NOMO-1 (cell line): ENCODE results near the gene NEURL1B.
"Not testable (repeated sequence)": the region's sequence is repeated elsewhere in the genome, so short reads cannot be mapped to it uniquely, and the experiment has no call there.

Experiments used
- DNase-seq, 2 experiments: peaks; one replicate each; lab custom pipeline; 2025; ENCODE audit not compliant: unreplicated experiment in 2 of 2; lab: John Stamatoyannopoulos, UW

The NEURL1B gene

GRCh38 chr5:172648013-172648381 is 6.9 kb downstream of the NEURL1B start:
- peak in 1 of 2 experiments; percentile 7 for DNase-seq

- DNase-seq, result no peak
Observed at GRCh38 chr5:172648755-172649154, 7.7 kb downstream of the NEURL1B start.

- DNase-seq, result not testable (repeated sequence)
Observed at GRCh38 chr5:172656496-172656895, 15.4 kb downstream of the NEURL1B start.

- not testable (repeated sequence) for DNase-seq
Observed at GRCh38 chr5:172657524-172658233, 16.6 kb downstream of the NEURL1B start.

- DNase-seq, result no peak
Observed at GRCh38 chr5:172658391-172658790, 17.3 kb downstream of the NEURL1B start.

DNA sequence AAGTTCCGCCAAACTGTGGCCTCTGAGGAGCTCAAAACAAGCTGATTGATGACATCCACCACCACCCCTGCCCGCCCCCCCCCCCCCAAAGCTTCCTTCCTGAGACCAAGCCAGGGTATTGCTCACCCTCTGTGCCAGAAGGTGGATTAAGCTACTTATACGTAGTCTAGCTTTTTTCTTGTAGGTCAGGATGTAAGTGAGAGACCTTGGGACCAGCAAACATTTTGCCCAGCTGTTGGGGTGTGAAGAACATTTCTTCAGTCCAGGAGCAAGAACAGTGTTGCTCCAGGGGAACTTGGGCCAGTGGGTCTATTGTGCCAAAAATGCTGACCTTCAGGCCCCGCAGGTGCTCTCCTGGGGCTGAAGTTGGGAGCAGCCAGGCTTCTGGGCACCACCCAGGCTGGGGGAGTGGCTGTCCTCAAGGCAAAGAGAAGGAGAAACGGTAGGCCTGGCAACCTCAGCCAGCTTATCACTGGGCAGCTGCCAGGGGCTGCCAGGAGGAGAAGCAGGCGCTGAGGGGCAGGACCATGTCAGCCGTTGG is 18.0 kb downstream of the NEURL1B start:
- DNase-seq, result no peak

DNA sequence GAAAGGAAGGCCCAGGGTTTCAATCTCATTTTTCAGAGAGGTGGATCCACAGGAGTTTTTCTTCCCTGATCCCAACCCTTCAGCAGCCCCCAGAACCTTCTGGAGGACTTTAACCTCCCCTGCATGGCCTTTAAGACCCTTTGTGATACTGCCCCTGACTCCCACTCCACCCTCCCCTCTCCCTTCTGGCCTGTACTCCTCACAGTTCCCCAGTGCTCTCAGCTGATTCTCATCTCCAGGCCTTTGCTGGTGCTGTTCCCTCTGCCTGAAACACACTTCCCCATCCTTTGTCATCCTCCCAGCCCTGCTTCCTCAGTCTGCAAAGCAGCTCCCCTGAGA is 18.5 kb downstream of the NEURL1B start:
- DNase-seq, result no peak

DNA sequence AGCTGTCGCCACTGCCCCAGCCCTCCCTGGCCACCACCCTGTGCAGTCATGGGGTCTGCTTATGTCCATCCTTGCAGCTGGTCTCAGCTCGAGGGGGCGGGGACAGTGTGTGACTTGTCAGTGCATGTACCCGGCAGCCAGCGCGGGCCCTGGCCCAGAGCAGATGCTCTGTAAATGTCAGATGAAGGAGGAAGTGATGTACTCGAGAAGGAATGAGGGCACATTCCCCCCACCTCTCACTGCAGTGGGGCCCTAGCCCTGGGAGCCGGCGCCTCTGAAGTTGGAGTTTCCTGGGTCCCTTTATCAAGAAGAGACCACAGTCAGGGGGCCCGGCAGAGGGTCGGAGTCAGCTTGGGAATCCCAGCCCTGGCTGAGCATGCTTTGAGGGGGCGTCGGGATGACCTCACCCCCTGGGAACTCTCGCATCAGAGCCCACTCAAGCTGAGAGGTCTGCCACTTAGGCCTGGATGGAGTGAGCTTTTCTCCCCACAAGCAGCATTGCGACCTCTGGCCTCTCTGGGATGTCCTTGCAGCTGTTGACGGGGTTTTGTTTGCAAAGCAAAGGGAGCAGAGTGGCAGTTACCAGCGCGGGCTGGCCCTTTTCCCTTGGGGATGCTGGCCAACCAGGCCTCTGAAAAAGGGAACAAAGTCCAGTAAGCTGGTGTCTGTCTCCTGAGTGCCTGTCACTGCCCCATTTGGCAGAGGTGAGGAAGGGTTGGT is 19.0 kb downstream of the NEURL1B start:
- peak in 1 of 2 experiments; percentile 6 for DNase-seq

DNA sequence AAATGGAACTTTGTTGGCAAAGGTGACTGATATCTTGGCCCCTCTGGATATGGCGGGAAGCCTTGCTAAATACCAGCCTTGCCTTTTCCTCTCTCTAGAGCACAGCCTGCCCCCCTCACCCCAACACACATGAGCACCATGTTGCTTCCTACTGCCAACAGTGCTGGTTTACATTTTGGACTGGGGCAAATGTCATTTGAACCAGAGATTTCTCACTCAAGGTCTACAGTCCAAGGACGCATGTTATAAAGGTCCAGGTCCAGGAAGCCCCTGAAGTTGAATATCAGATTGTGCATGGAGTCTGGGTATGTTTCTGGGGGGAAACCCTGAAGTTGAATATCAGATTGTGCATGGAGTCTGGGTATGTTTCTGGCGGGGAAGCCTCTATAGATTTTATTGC is 19.9 kb downstream of the NEURL1B start:
- no peak for DNase-seq

DNA sequence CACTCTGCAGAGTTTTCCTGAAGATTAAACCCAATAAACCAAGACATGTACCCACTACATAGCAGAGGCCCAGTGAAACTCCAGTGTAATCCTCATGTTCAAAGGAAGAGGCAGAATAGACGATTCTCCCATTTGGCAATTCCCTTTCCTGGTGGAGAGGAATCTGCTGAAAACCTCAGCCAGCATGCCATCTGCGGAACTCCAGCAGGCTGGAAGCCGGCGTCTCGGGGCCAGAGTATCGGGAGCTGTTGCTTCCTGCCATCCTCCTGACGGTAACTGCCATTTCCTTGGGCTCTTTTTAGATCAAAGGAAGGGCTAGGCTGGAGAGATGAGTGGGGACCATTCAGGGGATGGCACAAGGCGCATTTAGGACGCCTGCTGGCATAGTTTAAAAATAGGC is 20.5 kb downstream of the NEURL1B start:
- no peak for DNase-seq

DNA sequence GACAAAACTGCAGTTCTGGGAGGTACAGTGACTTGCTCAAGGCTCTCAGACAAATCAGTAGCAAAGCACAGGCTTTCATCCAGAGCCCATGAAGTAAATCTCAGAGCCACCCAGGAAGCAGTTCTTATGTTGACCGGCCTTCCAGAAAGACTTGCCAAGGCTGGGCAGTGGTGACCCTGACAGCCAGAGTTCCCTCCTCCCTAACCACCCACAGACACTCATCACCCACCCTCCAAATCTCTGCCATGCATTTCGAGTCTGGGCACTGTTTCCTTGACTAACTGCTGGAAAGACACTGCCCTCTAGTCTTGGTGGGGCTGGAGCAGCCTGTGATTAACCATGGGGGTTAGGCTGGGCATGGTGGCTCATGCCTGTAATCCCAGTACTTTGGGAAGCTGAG is 21.5 kb downstream of the NEURL1B start:
- DNase-seq, result no peak

GRCh38 chr5:172664018-172664417 is 23.0 kb downstream of the NEURL1B start:
- DNase-seq, result no peak

DNA sequence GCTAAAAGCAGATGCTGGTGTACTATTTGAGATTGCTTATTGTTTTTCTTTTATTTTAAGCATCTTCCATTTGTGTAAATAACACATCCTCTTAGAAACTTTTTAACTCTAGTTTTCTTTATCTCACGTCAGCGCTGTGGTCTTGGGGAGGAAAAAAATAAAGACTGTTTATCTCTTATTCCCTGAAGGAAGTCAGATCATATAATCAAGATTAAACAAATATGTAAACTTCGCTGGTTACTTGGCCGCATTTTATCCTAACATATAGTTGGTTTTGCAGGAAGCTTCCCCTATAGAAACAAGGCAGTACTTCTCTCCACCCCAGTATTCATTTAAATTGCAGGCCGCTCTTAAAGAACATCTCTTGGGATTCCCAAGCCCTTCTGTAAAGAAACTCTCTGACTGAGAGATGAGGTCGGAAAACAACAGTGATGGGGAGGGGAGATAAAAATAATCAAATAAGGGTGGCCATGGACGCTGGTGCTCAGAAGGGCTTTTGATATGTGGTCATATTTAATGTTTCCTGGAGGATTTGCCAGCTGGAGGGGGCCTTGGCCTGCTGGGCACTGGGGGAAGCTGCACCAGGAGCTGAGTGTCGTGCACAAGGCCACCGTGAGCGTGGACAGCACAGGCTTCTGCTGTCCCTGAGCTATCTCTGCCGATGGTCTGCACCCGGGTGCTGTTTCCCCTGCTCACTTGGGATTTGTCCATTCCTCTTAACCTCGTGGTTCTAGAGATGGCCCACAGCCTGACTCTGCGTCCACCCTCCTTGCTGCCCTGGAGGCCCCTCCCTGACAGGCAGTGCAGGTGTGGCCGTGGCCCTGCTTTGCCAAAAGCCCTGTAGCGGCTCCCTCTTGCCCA is 23.8 kb downstream of the NEURL1B start:
- no peak for DNase-seq

DNA sequence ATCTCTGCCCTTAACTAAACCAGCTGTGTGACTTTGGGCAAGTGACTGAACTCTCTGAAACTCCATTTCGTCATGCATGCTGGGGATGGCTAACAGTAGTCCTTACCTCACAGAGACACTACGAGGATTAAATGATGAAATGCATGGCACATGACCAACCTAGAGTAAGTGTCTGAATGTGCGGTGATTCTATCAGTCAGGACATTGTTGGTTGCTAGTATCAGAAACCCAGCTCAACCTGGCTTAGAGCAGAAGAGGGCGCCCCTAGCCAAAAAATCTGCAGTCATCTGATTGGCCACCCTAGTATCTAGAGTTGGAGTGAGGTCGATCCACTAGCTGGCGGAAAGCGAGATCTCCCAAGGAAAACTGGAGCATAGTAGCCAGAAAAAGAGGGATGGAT is 25.2 kb downstream of the NEURL1B start:
- DNase-seq, result no peak

DNA sequence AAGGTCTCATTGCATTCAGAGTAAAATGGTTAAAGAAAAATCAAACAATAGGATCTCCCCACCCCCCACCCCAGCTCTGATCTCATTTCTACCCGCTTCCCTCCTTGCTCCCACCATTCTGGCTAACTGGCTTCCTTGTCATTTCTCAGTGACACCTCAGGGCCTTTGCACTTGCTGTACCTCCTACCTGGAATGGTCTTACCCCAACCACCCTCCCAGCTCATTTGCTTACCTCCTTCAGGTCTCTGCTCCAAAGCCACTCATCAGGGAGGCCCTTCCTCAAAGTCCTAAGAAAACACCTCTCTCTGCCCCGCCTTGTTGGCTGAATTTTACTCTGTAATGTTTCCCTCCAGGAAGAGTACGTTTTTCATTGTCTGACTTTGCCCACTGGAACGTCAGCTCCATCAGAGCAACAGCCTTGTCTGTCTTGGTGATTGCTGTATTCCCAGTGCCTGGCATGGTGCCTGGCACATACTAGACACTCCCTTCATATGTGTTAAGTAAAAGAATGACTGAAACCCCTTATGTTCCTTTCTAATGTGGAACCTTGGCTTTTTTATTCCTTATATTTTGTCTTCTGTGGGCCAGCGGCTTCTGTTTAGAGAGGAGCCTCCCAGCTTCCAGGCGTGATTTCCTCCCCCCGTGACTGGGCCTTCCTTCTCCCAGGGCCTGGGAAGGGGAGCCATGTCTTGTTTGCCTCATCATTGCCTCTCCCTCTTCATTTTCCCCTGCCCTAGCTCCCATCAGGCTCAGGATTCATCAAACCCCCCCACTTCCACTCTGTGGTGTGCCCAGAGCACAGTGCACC is 26.9 kb downstream of the NEURL1B start:
- DNase-seq, result no peak

DNA sequence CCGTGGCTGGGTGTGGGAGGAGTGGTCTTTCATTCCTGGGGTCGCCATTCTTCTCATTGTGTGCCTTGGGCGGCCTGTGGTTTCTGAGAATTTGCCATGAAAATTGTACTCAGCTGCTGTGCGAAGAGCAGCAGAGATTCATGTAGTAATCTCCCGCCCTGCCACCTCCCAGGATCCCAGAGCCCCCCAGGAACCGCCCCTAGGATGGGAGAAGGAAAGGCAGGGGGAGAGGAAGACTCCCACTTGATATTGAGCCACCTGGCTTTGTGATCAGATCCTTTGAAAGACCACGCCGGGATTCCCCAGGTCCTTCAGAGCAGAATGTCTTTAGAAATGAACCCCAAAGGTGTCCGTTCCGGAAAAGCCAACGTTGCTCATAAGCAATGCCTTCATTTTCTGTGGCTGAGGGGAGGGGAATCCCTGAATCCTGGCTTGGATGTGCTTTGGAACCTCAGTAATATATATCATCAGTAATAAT is 27.6 kb downstream of the NEURL1B start:
- DNase-seq, result no peak

GRCh38 chr5:172669386-172670004 is 28.4 kb downstream of the NEURL1B start:
- no peak for DNase-seq

DNA sequence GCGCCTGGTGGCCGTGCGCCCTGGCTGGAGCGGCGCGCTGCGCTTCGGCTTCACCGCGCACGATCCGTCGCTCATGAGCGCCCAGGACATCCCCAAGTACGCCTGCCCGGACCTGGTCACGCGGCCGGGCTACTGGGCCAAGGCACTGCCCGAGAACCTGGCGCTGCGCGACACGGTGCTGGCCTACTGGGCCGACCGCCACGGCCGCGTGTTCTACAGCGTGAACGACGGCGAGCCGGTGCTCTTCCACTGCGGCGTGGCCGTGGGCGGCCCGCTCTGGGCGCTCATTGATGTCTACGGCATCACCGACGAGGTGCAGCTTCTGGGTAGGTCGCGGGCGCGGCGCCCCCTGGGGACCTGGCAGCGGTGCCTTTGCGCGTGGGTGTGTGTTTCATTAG is 28.9 kb downstream of the NEURL1B start:
- no peak for DNase-seq

GRCh38 chr5:172670444-172670843 is 29.4 kb downstream of the NEURL1B start:
- DNase-seq, result no peak

DNA sequence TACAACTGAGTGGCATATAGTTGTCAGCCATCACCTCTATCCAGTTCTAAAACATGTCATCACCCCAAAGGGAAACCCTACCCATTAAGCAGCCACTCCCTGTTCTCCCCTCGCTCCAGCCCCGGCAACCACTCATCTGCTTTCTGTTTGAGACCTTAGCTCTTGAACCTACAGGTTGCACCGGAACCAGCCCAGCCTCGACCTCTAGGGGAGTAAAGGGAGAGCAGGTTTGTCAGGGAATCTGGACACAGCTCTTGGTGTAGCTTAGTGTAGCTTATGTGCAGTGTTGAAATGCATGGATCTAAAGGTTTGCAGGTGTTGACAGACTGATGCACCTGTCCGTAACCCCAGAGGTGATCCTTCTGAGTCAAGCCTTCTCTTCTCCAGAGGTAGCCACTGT is 30.0 kb downstream of the NEURL1B start:
- DNase-seq, result no peak
